Midbrain (tissue), 1 donor: ENCODE data around the gene TOPAZ1.

ENCODE experiments used
- DNase-seq: peaks from one replicate; lab custom pipeline; 2025; lab: John Stamatoyannopoulos, UW

TOPAZ1 gene

DNA sequence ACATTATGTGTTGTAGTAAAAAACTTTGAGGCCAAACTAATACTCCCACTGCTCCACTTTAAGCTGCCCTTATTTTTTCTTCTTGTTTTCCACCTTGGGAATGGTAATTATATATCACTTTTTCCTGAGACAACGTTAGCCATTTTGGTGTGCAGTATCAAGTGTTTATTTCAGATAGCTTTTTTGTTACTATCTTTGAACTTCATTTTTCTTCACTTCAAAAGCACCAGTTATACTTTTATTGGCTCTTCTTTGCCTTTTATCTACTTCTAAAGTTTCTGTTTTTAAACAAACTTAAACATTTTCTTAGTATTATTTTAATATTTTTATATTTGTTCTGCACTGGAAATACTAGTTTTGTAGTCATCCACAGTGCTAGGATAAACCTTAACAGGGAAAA, 6.5 kb downstream of the TOPAZ1 start:
- DNase-seq = no peak

DNA sequence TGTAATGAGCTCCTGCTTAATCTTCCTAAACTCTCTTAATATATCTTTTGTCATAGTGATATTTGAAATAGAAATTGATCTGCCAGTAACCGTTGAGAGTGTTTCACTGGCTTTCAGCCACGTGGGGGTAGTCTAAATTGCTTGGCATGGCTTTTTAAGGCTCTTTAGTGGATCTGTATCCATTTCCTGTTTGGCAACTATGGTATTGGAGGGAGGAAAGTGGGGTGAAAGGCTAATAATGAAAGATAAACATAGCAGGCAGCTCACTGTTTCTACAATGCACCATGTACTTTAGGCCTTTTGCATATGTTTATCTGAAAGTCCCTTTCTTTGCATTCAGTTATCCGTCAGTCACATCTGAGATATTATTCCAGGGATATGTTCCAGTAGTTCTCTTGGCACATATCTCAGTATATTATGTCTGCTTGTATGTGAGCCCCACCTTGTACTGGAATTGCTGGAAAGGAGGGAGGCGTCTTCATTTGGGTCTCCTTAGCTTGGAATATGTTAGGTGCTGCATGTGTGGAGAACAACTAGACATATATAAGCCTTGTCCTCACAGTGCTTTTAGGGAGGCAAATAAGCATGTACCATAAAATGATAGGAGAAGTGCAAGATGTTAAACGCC, 10.8 kb downstream of the TOPAZ1 start:
- no peak for DNase-seq

DNA sequence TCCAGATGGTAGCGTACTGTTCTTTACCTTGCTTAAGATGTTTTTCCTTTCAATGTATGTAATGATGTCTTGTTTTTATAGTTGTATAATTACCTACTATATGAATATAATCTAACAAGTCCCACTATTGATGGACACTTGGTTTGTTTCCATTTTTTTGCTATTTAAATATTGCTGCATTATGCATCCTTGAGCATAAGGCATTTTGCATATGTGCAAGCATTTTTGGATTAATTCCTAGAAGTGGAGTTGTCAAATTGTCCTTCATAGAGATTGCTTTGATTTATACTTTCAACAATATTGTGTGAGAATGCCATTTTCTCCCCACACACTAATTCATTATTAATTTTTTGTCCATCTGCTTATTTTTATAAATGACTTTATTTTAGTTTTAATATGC, 17.7 kb downstream of the TOPAZ1 start:
- no peak for DNase-seq

DNA sequence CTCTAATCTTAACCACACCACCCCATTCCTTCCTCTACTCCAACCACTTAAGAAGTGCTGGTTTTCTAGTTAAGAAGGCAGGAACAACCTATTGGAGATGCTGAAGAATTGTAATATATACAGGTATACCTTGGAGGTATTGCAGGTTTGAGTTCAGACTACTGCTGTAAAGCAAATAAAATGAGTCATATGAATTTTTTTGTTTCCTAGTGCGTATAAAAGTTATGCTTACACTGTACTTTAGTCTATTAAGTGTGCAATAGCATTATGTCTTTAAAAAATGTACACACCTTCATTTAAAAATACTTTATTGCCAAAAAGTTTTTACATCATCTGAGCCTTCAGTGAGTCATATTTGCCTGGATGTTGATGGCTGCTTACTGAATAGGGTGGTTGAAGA, 22.5 kb downstream of the TOPAZ1 start:
- no peak for DNase-seq

DNA sequence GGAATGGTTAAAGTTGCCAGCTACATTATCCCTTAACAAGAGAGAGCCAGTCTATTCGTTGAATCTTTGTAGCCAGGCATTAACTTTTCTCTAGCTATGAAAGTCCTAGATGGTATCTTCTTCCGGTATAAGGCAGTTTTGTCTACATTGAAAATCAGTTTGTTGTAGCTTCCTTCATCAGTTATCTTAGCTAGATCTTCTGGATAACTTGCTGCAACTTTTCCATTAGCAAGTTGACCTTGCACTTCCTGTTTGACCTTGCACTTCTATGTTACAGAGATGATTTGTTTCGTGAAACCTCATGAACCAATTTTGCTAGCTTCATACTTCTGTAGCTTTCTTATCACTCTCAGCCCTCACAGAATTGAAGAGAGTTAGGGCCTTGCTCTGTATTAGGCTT, 24.1 kb downstream of the TOPAZ1 start:
- no peak for DNase-seq

DNA sequence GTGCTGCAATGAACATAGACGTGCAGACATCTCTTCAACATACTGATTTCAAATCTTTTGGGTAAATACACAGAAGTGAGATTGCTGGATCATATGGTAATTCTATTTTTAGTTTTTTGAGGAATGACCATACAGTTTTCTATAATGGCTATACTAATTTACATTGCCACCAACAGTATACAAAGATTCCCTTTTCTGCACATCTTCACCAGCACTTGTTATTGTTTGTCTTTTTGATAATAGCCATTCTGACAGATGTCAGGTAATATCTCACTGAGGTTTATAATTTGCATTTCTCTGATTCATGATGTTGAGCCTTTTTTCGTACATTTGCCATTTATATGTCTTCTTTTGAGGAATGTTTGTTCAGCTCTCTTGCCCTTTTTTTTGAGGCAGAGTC, 30.5 kb downstream of the TOPAZ1 start:
- no peak for DNase-seq

DNA sequence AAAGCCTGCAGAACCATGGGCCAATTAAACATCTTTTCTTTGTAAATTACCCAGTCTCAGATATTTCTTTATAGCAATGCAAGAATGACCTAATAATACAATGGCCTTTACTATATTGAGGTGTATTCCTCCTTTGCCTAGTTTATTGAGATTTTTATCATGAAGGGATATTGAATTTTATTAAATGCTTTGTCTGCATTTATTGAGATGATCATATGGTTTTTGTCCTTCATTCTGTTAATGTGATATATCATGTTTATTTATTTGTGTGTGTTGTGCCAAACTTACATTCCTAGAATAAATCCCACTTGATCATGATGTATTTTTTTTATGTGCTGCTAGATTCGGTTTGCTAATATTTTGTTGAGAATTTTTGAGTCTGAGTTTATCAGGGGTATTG, 36.2 kb downstream of the TOPAZ1 start:
- no peak for DNase-seq

DNA sequence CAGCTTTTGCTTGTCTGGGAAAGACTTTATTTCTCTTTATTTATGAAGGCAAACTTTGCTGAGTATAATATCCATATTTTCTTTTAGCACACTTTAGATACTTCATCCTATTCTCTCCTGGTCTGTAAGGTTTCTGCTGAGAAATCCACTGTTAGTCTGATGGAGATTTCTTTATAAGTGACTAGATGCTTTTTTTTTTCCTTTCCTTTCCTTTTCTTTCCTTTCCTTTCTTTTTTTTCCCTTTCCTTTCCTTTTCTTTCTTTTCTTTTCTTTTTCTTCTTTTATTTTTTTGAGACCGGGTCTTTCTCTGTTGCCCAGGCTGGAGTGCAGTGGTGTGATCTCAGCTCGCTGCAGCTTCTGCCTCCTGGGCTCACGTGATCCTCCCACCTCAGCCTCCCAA, 38.4 kb downstream of the TOPAZ1 start:
- no peak for DNase-seq

DNA sequence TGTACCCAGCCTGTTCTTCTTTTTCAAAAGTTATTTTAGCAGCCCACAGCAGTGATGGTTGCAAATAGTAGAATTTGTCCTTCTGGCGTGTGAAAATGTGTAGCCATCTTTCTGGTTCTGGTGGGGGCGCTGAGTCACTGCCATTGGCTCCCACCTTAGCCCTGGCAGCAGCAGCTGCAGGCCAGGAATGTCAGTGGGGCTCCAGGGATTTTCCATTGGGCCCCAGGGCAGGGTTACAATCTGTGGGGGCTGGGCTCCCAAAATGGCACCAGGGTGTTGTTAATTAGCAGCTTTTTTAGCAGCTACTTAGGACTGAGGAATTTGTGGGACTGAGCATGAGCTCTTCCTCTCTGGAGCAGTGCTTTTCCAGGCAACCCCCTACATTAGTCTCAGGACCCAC, 38.9 kb downstream of the TOPAZ1 start:
- DNase-seq = no peak

DNA sequence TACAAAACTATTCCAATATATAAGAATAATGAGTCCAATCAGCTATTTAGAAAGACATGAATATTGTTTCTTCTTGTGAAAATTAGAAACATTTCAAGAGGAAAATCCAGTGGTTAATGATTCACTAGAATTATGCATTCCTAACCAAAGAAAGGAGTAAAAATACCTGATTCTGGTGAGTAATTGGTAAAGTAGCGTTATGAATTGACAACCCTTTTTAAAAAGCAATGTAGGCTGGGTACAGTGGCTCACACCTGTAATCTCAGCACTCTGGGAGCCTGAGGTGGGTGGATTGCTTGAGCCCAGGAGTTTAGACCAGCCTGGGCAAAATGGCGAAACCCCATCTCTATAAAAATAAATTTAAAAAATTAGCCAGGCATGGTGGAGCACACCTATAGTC, 43.3 kb downstream of the TOPAZ1 start:
- no peak for DNase-seq

DNA sequence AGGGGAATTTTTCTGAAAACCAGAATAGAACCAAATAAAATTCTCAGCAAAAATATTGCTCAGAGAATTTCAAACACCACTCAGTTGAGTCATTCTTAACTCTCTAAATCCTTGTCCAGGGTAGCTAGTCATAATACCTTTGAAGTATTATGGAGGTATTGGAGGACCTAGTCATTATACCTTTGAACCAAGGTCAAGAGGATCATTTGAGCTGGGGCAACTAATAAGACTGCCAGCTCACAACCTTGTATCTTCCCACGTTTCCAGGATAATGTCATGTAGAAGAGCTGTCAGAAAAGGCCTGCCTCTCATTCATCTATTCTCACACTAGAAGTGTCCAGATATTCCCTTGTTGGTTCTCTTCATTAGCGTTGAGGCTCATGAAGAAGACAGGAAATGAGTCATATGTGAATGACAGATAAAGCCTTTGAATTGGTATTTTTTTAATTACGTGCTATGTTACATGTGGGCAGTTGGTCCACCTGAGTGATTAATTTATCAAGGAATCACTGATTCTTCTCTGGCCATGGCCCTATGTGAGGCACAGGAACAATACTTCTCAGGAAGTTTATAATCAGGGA, 48.3 kb downstream of the TOPAZ1 start:
- DNase-seq = no peak

DNA sequence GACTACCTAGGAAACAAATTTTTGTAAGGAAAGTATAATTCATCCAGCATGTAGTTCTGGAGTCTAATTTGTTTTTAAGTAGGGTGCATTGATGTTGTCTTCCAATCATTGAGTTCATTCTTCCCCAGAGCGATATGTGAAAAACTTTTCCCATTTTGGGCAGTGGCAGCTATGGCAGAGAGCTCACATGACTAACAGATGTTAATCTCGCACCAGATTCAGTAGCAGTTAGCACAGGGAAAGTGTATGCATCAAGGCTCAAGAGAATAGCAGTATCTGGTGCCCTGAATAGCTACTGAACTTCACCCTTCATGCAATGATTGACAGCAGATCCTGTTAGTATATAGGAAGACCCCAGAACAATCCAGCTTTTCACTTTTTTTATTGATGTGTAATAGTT, 50.6 kb downstream of the TOPAZ1 start:
- no peak for DNase-seq

DNA sequence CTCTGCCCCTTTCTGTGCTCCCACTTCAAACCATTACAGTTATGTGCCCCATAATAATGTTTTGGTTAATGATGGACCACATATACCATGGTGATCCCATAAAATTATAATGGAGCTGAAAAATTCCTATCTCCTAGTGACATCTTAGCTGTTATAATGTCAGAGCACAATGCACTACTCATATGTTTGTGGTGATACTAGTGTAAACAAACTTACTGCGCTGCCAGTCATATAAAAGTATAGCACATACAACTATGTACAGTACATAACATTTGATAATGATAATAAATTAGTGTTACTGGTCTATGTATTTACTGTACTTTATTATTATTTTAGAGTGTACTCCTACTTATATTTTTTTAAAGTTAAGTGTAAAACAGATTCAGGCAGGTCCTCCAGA, 51.3 kb downstream of the TOPAZ1 start:
- DNase-seq = no peak

DNA sequence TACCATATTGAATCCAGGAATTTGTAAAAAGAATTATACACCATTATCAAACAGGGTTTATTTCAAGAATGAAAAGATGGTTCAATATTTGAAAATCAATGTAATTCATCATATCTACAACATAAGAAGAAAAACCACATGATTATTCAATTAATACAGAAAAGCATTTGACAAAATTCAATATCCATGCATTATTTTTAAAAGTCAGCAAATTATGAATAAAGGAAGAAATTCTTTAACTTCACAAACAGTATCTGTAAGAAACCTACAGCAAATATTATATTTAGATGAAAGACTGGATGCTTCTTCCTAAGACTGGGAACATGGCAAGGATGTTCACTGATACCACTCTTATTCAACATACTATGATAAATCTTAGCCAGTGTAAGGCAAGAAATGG, 55.6 kb downstream of the TOPAZ1 start:
- no peak for DNase-seq

DNA sequence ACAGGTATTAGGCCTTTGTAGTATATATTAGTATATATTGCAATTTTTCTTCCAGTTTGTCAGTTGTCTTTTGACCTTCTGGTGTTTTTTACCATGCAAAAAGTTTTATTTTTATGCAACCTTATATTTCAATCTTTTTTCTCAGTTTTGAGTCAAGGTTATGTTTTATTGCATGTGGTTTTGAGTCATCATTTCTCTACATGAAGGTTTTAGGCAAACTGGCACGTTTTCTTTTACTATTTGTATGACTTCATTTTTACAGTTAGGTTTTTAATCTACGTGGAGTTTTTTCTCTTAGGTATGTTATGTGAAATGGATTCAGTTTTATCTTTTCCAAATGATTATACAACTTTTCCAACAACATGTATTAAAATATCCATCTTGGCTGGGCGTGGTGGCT, 60.1 kb downstream of the TOPAZ1 start:
- no peak for DNase-seq

DNA sequence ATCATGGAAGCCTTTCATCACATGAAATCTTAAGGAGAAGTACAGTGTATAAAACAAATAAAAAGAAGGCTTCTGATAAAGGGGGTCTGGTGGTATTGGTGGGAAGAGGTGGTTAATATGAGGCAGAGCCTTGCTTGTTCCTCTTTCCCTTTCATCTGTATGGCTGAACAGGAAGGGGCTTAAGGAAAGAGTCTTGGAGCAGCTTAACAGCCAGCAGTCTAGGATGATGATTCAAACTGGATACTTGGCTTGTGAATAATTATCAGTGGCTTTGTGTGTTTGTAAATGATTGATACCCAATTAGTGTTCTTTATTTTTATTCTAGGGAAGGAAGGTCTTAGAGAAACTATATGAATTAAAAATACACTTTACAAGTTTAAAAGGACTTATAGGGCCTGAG, 67.8 kb downstream of the TOPAZ1 start:
- DNase-seq = no peak

DNA sequence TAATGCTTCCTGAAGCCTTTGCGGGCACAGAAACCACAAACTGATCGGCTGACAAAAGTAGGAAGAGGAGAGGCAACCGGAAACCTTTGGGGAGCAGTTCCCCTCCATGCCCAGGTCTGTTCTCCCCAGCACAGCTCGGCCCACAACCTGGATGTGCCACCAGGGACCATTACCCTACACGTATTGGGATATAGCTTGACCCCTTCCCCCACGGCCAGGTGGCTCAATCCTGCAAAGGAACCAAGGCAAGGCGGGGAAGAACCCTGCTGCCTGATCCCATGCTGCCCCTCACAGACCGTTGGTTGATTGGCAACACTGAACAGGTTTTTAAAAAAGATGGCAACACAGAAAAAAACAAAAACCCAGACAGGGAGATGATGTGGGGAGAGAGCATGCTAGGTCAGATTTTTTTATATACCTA, 77.2 kb downstream of the TOPAZ1 start:
- DNase-seq = no peak

DNA sequence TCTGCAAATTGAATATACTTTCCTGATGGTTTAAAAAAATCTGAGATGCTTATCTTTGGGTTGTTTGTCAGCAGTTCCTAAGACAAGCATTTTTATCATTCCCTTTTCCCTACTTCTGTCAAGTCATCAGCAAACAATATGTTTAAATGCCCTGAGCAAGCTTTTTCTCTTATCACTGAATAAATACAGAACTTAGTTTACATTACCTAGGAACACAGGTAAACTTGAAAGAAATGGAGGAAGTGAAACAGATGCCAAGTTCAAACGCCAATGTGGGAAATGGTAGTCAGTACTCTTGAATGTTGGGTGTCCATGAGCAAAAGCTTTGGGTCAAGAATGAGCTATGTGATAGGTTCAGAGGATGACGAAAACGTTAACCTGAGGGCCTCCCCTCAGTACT, 79.6 kb downstream of the TOPAZ1 start:
- no peak for DNase-seq

DNA sequence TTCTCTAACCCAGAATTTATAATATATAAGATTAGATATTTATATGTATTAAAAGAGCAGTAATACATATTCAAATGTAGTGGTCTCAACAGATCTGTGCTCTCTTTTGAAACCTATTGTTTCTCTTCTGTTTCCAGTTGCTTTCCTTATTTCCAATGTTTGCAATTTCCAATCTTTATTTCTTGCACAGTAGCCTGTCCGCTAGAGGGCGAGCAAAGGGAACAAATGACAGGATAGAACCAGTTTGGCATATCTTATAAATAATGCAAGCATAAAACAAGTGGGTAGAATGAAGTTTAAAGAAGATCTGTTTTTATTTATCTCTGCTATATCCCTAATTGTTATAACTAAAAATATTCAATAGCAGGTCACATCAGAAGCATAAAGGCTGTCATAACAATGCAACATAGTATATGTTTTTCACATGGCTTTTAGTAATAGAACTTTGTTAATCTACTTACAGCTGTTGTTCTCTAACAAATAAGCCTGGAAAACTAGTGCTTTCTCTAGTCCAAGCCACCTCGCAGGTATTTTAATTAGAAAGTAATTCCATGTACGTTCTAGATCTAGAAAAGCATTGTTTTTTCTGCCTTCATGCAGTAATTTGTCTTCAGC, 81.8 kb downstream of the TOPAZ1 start:
- peak; percentile 68 for DNase-seq

DNA sequence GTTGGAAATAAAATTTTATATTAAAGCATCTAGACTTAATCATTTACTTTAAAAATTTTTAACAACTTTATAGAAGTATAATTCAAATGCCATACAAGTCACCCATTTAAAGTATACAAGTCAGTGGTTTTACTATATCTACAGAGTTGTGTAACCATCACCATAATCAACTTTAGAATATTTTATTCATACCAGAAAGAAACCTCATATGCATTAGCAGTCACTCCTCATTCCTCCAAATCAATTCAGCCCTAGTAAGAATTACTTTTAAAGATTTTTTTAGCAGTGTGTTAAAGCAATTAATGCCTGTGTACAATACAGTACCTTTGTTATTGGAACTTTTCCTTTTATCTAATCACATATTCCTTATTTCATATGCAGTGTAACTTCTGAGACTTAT, 82.9 kb downstream of the TOPAZ1 start:
- no peak for DNase-seq

DNA sequence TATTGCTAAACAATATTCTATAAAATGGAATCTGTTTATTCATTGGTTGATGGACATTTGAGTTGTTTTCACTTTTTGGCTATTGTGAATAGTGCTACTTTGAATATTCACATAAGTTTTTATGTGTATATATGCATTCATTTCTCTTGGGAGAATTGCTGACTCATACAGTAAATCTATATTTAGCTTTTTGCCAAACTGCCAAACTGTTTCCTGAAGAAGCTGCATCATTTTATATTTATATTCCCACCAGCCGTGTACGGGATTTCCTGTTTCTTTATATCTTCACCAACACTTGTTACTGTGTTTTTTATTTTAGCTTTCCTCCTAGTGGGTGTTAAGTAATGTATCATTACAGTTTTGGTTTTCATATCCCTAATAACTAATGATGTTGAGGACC, 84.3 kb downstream of the TOPAZ1 start:
- no peak for DNase-seq

DNA sequence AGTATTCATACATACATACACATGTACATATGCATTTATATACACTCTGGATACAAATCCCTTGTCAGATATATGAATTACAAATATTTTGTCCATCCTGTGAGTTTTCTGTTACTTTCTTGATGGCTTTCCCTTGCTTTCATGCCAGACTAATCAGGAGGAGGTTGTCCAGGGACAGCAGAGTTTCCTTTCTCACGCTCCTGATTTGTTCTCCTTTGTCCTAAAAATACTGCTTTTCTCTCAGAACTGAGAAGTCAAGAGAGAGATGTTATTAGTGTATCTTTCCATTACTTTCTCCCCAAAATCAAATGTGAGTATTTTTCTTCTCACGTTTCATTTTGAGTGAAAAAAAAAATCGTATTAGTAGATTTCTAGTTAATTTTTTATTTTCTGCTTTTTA, 84.8 kb downstream of the TOPAZ1 start:
- DNase-seq = no peak

DNA sequence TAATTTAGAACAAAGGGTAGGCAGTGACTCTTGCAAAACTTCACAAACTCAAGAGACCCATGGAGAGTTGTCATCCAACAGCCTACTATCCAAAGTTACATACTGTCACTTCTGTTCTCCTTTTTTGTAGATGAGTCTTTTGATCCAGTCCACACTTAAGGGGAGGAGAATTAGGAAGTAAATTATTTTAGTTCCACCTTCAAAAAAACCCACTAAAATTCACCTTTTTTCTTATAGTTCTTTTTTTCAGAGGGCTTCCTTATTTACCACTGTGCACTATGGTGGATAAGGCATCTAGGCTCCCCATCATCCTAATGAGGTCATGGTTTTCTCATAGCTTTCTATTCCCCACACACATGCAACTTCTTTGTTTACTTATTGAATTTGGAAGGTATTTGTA, 88.3 kb downstream of the TOPAZ1 start:
- DNase-seq = no peak

DNA sequence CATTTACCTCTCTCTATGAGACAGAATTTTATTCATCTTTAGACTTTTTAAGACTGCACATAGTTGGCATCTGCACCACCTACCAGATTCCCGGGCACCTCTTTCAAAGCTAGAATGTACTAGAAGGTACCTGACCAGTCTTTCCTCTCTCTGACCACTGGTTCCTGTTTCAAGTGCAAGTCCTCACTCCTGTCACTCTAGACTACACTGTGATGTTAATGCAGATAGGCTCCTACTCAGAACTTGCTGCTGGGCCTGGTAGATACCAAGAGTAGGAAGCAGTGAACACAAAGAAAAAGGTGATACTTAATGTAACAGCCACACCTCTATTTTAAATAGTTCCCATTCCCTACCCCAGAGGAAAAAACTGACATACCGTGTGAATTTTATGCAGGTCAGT, 88.8 kb downstream of the TOPAZ1 start:
- DNase-seq = no peak
